ENCODE results near the gene TM4SF20. TPM values are rescaled to one million over a fixed set of nuclear protein-coding genes. Genes with fewer than 3 reads are reported as not detected.

The TM4SF20 gene
- polyA plus RNA-seq, 1 of the 3 experiments (the other 2 are of a cell fraction) = 0.03 TPM

- CTCF ChIA-PET = interaction anchor here (0.6 to 1.7 kb wide), 2 partner anchors 43 to 364 kb away, joined by 3 to 6 read pairs; no protein-coding TSS in a partner anchor
- H3K36me3 ChIP-seq (replicated peaks in 1 of 2; ENCODE audit: control insufficient read depth in 1 of 2, insufficient read depth in 2 of 2, low read length in 1 of 2) = no peaks in the 10 kb centered on the region
- H3K79me2 ChIP-seq (ENCODE audit: insufficient read depth) = no peaks in the 10 kb centered on the region
- TF ChIP-seq JUND (IDR thresholded peaks at IDR 0.05) = no peak
- DNase-seq = no peak
- H3K4me3 ChIP-seq (ENCODE audit: low read depth in 2 of 2, low read length in 1 of 2) = no peak overlapping the region
- H4K20me1 ChIP-seq (ENCODE audit: insufficient read depth) = no peaks in the 10 kb centered on the region
- H2AFZ ChIP-seq (ENCODE audit: low read depth) = no peak overlapping the region
- H3K27ac ChIP-seq (ENCODE audit: low read depth in 2 of 2, low read length in 1 of 2) = no peak overlapping the region
- no peak overlapping the region for H3K9ac ChIP-seq
- H3K4me1 ChIP-seq (ENCODE audit: control insufficient read depth in 1 of 2, insufficient read depth in 2 of 2, low read depth in 1 of 2, low read length in 1 of 2) = peaks cover 3 to 4% of the 10 kb centered on the region in 2 experiments; a peak in 2 of 4 replicates
- no peaks in the 10 kb centered on the region for H3K9me3 ChIP-seq
- H3F3A ChIP-seq (replicated peaks; ENCODE audit: insufficient read depth) = peaks cover 4% of the 10 kb centered on the region
- WGBS (ENCODE audit: low lambda C conversion rate) = 63% methylated on average over 2 of the region's 2 CpGs
- H3K9me2 ChIP-seq = no peaks in the 10 kb centered on the region
- H3K4me2 ChIP-seq = no peak overlapping the region
- no peaks in the 10 kb centered on the region for H3K27me3 ChIP-seq (ENCODE audit: insufficient read depth)
- POLR2A ChIA-PET = no interaction called here
These were observed 22.4 kb upstream of the TM4SF20 start for GRCh38 chr2:227401550-227401949.

- H3K4me3 ChIP-seq (ENCODE audit: low read depth in 2 of 2, low read length in 1 of 2) = no peak overlapping the region
- DNase-seq = no peak
- TF ChIP-seq FOXM1 (IDR thresholded peaks at IDR 0.05; ENCODE audit: low read depth) = no peak
- TF ChIP-seq NFIC (IDR thresholded peaks at IDR 0.05; ENCODE audit: borderline replicate concordance) = no peak
- no peak for TF ChIP-seq EP300 (IDR thresholded peaks at IDR 0.05; ENCODE audit: borderline replicate concordance in 1 of 2, low read depth in 1 of 2, low read length in 1 of 2)
- no peak for TF ChIP-seq POLR2AphosphoS5 (IDR thresholded peaks at IDR 0.05; ENCODE audit: low read depth, low read length)
- no peak for TF ChIP-seq YY1 (IDR thresholded peaks at IDR 0.05; ENCODE audit: low read depth)
- TF ChIP-seq ZBTB33 (IDR thresholded peaks at IDR 0.05; ENCODE audit: borderline replicate concordance, low read depth) = no peak
- no peak for TF ChIP-seq JUND (IDR thresholded peaks at IDR 0.05)
- H3K27ac ChIP-seq (ENCODE audit: low read depth in 2 of 2, low read length in 1 of 2) = no peak overlapping the region
- no peaks in the 10 kb centered on the region for H4K20me1 ChIP-seq (ENCODE audit: insufficient read depth)
- no peaks in the 10 kb centered on the region for H3F3A ChIP-seq (replicated peaks; ENCODE audit: insufficient read depth)
- 70% methylated on average over 4 of the region's 4 CpGs for WGBS (ENCODE audit: low lambda C conversion rate)
- H3K4me1 ChIP-seq (ENCODE audit: control insufficient read depth in 1 of 2, insufficient read depth in 2 of 2, low read depth in 1 of 2, low read length in 1 of 2) = no peaks in the 10 kb centered on the region
- H3K4me2 ChIP-seq = no peak overlapping the region
- no peaks in the 10 kb centered on the region for H3K9me3 ChIP-seq
- POLR2A ChIA-PET = no interaction called here
- no peaks in the 10 kb centered on the region for H3K79me2 ChIP-seq (ENCODE audit: insufficient read depth)
- H3K27me3 ChIP-seq (ENCODE audit: insufficient read depth) = no peaks in the 10 kb centered on the region
- H3K9ac ChIP-seq = no peak overlapping the region
- CTCF ChIA-PET = interaction anchor here (1.1 to 2.4 kb wide), 3 partner anchors 8 to 491 kb away, joined by 3 to 8 read pairs (median 4); no protein-coding TSS in a partner anchor
- no peaks in the 10 kb centered on the region for H3K36me3 ChIP-seq (replicated peaks in 1 of 2; ENCODE audit: control insufficient read depth in 1 of 2, insufficient read depth in 2 of 2, low read length in 1 of 2)
- no peak overlapping the region for H2AFZ ChIP-seq (ENCODE audit: low read depth)
- H3K9me2 ChIP-seq = no peaks in the 10 kb centered on the region
These were observed 19.9 kb upstream of the TM4SF20 start for GRCh38 chr2:227398684-227399670.

- Histone ChIP-seq H3K9me2 (no peaks in the 10 kb centered on the region), H3K4me1 (ENCODE audit: control insufficient read depth in 1 of 2, insufficient read depth in 2 of 2, low read depth in 1 of 2, low read length in 1 of 2) (no peaks in the 10 kb centered on the region), H2AFZ (ENCODE audit: low read depth) (no peak overlapping the region), H3K4me2 (no peak overlapping the region), H3K79me2 (ENCODE audit: insufficient read depth) (no peaks in the 10 kb centered on the region), H3K27ac (ENCODE audit: low read depth in 2 of 2, low read length in 1 of 2) (no peak overlapping the region), H3K9me3 (no peaks in the 10 kb centered on the region), H3K9ac (no peak overlapping the region), H3K36me3 (replicated peaks in 1 of 2; ENCODE audit: control insufficient read depth in 1 of 2, insufficient read depth in 2 of 2, low read length in 1 of 2) (no peaks in the 10 kb centered on the region), H3K4me3 (ENCODE audit: low read depth in 2 of 2, low read length in 1 of 2) (no peak overlapping the region), H3F3A (replicated peaks; ENCODE audit: insufficient read depth) (no peaks in the 10 kb centered on the region), H3K27me3 (ENCODE audit: insufficient read depth) (no peaks in the 10 kb centered on the region), H4K20me1 (ENCODE audit: insufficient read depth) (no peaks in the 10 kb centered on the region)
- WGBS (ENCODE audit: low lambda C conversion rate) = 86% methylated on average over 4 of the region's 4 CpGs
- ChIA-PET POLR2A (no interaction called here), CTCF (interaction anchor here (0.5 to 2.4 kb wide), 4 partner anchors 8 to 368 kb away, joined by 3 to 8 read pairs (median 3); no protein-coding TSS in a partner anchor)
- no peak for DNase-seq
- TF ChIP-seq FOXM1 (IDR thresholded peaks at IDR 0.05; ENCODE audit: low read depth) = no peak
These were observed 18.5 kb upstream of the TM4SF20 start for GRCh38 chr2:227397562-227397961.
